ENCODE data around the gene DLG2. TPM values are rescaled to one million over a fixed set of nuclear protein-coding genes. Genes with fewer than 3 reads are reported as not detected.

Gene DLG2
- total RNA-seq, 1 experiment from 2014 or later: 12.1 TPM

DNA sequence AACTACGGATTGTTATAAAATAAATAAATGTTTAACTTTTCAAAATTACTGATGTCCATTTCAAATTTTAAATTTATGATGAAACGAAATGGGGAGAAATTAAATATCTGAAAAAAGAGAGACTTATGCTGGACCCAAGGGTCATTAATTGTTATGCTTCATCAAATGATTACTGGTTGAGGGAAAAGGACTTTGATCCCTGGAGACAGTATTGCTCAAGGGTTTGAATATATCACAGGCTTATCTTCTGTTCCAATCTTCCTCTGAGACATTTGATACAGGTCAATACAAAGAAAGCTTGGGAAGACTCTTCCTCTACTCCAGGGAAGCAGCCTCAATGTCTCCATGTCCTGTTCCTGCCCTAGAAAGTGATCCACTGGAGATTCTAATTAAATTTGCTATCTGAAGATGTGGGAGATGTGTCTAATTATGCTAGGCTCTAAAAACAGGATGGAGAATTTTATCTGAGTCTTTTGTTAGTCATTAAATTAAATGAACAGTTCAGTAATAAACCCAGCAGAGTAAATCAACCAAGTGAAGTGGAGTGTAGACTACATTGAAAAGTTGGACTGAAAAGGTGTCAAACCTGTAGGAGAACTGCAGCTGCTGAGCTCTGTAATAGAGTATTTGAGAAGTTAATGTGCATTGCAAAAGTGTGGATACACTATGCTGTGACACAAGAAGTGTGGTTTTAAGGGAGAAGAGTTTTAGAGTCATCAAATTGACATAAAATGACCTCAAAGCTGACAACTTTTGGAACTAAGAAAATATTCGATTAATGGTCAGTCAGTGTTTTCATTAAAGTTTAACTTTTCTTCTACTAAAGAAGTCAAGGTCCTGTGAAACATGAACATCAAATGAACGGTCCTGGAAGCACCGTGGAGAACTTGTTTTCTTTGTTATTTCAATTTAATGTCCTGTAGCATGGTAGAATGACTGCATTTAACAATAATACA, 1717.3 kb downstream of the DLG2 start:
- H3K9me3 ChIP-seq (replicated peaks): no peaks in the 10 kb centered on the region
- no peak for DNase-seq
- H3K27ac ChIP-seq: no peak overlapping the region
- no peaks in the 10 kb centered on the region for H3K36me3 ChIP-seq
- no peak overlapping the region for H3K4me3 ChIP-seq
- no peaks in the 10 kb centered on the region for H3K4me1 ChIP-seq
- H3K27me3 ChIP-seq: no peaks in the 10 kb centered on the region

DNA sequence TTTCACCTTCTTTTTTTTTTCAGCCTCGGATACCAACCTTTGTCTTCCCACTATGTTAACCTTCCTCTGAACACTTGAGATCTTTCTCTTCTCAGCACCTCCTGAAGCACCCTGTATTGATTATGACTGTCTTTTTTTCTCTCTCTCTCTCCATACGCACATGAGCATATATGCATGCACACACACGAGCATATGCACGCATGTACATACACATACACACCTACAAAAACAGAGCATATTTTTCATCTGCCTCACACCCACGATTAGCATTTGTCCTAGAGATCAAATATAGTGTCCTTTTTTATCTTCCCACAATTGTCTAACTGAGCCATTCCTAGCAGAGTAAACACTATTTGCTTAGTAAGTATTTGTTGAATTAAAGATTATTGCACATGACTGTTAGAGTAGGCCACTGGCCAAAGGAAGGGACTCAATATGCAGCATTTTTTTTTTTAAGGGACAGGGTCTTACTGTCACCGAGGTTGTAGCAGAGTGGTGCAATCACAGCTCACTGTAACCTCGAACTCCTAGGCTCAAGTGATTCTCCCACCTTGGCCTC, 1718.8 kb downstream of the DLG2 start:
- Histone ChIP-seq H3K27ac (no peak overlapping the region), H3K27me3 (no peaks in the 10 kb centered on the region), H3K36me3 (no peaks in the 10 kb centered on the region), H3K4me1 (no peaks in the 10 kb centered on the region), H3K9me3 (replicated peaks) (no peaks in the 10 kb centered on the region), H3K4me3 (no peak overlapping the region)
- DNase-seq: no peak

DNA sequence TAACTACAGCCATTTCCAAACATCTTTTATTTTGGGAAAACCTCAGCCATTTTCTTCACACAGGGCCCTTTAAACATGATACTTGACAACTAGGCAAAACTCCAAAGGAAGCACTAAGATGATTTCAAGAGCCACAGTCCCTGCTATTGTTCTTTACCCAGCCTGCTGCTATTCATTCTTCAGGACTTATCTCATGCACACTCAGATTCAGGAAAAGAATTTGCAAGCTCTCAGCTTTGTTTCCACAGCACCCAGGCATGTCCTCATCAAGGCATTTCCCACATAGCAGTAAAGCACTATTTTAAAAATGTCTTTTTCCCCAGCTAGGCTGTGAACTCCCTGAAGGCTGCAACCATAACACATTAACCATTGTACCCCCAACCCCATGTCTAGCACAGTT, 1731.6 kb downstream of the DLG2 start:
- H3K9me3 ChIP-seq (replicated peaks): no peaks in the 10 kb centered on the region
- H3K4me1 ChIP-seq: peaks cover 19% of the 10 kb centered on the region
- H3K27ac ChIP-seq: no peak overlapping the region
- H3K27me3 ChIP-seq: no peaks in the 10 kb centered on the region
- peak in 1 of 2 experiments; percentile 32 for DNase-seq
- H3K36me3 ChIP-seq: no peaks in the 10 kb centered on the region
- H3K4me3 ChIP-seq: no peak overlapping the region

DNA sequence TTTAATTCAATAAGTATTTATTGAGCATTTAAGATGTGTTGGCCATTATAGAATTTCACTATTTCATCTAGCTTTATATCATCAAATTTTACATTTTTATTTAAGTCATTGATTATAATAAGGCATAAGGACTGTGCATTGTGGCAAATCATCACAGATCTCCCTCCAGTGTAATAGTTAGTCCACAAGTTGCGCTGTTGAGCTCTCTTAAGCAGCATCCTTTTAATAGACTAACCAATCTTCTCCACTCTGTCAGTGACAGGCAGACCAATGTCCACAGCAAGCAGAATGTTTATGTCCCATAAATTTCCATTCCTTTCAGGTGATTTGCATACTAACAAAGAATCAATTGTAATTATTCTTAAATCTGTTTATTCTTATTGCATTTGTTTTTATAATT, 1745.7 kb downstream of the DLG2 start:
- Histone ChIP-seq H3K27me3 (no peaks in the 10 kb centered on the region), H3K9me3 (replicated peaks) (peaks cover 3% of the 10 kb centered on the region; the same call in 1 of the 2 replicates), H3K36me3 (no peaks in the 10 kb centered on the region), H3K4me1 (no peaks in the 10 kb centered on the region), H3K4me3 (no peak overlapping the region), H3K27ac (no peak overlapping the region)
- no peak for DNase-seq

GRCh38 chr11:83871054-83871453, 1756.1 kb downstream of the DLG2 start:
- Histone ChIP-seq H3K4me1 (no peaks in the 10 kb centered on the region), H3K4me3 (no peak overlapping the region), H3K27me3 (no peaks in the 10 kb centered on the region), H3K36me3 (0 out of 2 replicates have a peak, but pooled peaks cover 2% of the 10 kb centered on the region), H3K27ac (no peak overlapping the region), H3K9me3 (replicated peaks) (no peaks in the 10 kb centered on the region)
- no peak for DNase-seq

DNA sequence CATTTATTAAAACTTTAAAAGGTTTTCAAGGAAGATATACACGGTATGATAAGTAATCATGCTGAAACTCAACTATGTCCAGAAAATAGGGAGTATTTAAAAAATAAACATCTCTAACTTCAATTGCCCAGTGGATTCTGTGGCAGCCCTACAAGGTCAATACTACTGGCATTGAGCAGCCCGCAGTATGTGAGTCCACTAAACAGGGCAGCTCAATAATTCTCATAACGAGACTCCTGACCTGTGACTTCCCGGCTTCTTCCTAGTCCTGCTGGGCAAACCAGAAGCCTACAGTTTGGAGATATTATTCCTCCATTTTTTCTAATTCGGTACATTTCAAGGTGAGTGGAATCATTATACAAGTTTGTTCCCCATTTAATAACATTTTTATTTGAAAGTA, 1760.5 kb downstream of the DLG2 start:
- no peaks in the 10 kb centered on the region for H3K4me1 ChIP-seq
- no peaks in the 10 kb centered on the region for H3K9me3 ChIP-seq (replicated peaks)
- H3K4me3 ChIP-seq: no peak overlapping the region
- no peaks in the 10 kb centered on the region for H3K27me3 ChIP-seq
- H3K27ac ChIP-seq: no peak overlapping the region
- no peak for DNase-seq
- H3K36me3 ChIP-seq: 0 out of 2 replicates have a peak, but pooled peaks cover 2% of the 10 kb centered on the region

GRCh38 chr11:83865636-83866461, 1761.3 kb downstream of the DLG2 start:
- Histone ChIP-seq H3K4me1 (no peaks in the 10 kb centered on the region), H3K4me3 (no peak overlapping the region), H3K27ac (no peak overlapping the region), H3K9me3 (replicated peaks) (no peaks in the 10 kb centered on the region), H3K36me3 (0 out of 2 replicates have a peak, but pooled peaks cover 2% of the 10 kb centered on the region), H3K27me3 (no peaks in the 10 kb centered on the region)
- DNase-seq: no peak

GRCh38 chr11:83864412-83865057, 1762.6 kb downstream of the DLG2 start:
- 0 out of 2 replicates have a peak, but pooled peaks cover 2% of the 10 kb centered on the region for H3K36me3 ChIP-seq
- no peak for DNase-seq
- H3K9me3 ChIP-seq (replicated peaks): no peaks in the 10 kb centered on the region
- H3K4me1 ChIP-seq: no peaks in the 10 kb centered on the region
- H3K27ac ChIP-seq: no peak overlapping the region
- H3K27me3 ChIP-seq: no peaks in the 10 kb centered on the region
- H3K4me3 ChIP-seq: no peak overlapping the region

DNA sequence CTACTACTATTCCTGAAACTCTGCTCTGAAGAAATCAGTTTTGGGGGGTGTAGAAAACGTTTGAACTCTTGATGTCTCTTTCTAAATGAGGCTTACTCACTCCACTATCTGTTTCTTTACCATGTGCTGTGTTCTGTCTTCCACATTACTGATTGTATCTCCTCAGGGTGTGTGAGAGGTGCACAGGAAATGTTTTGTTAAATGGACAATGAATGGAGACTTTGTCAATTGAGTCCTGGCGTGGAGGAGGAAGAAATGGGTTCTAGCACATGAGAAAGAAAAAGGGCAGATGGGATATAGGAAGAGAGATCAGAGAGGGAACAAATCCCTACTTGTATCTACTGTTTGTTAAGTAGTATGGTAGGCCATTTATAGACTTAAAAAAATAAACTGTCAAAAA, 1763.9 kb downstream of the DLG2 start:
- Histone ChIP-seq H3K27me3 (no peaks in the 10 kb centered on the region), H3K36me3 (0 out of 2 replicates have a peak, but pooled peaks cover 2% of the 10 kb centered on the region), H3K9me3 (replicated peaks) (no peaks in the 10 kb centered on the region), H3K27ac (no peak overlapping the region), H3K4me1 (no peaks in the 10 kb centered on the region), H3K4me3 (no peak overlapping the region)
- DNase-seq: no peak

- no peaks in the 10 kb centered on the region for H3K9me3 ChIP-seq (replicated peaks)
- no peaks in the 10 kb centered on the region for H3K4me1 ChIP-seq
- 0 out of 2 replicates have a peak, but pooled peaks cover under 1% of the 10 kb centered on the region for H3K36me3 ChIP-seq
- H3K4me3 ChIP-seq: no peak overlapping the region
- no peaks in the 10 kb centered on the region for H3K27me3 ChIP-seq
- H3K27ac ChIP-seq: no peak overlapping the region
- no peak for DNase-seq
Measured at GRCh38 chr11:83862691-83863090, 1764.5 kb downstream of the DLG2 start.

DNA sequence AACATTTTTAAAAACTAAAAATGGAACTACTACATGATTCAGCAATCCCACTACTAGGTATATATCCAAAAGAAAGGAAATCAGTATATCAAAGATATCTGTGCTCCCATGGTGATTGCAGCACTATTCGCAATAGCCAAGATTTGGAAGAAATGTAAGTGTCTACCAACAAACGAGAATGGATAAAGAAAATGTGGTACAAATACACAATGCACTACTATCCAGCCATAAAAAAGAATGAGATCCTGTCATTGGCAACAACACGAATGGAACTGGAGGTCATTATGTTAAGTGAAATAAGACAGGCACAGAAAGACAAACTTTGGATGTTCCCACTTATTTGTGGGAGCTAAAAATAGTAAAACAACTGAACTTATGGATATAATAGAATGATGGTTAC, 1765.1 kb downstream of the DLG2 start:
- Histone ChIP-seq H3K9me3 (replicated peaks) (no peaks in the 10 kb centered on the region), H3K27me3 (no peaks in the 10 kb centered on the region), H3K27ac (no peak overlapping the region), H3K36me3 (no peaks in the 10 kb centered on the region), H3K4me1 (no peaks in the 10 kb centered on the region), H3K4me3 (no peak overlapping the region)
- no peak for DNase-seq

- no peaks in the 10 kb centered on the region for H3K4me1 ChIP-seq
- no peaks in the 10 kb centered on the region for H3K36me3 ChIP-seq
- H3K4me3 ChIP-seq: no peak overlapping the region
- no peaks in the 10 kb centered on the region for H3K9me3 ChIP-seq (replicated peaks)
- no peak overlapping the region for H3K27ac ChIP-seq
- no peak for DNase-seq
- H3K27me3 ChIP-seq: no peaks in the 10 kb centered on the region
Measured at GRCh38 chr11:83858694-83859093, 1768.5 kb downstream of the DLG2 start.

- Histone ChIP-seq H3K36me3 (no peaks in the 10 kb centered on the region), H3K27ac (no peak overlapping the region), H3K4me1 (no peaks in the 10 kb centered on the region), H3K4me3 (no peak overlapping the region), H3K9me3 (replicated peaks) (no peaks in the 10 kb centered on the region), H3K27me3 (no peaks in the 10 kb centered on the region)
- DNase-seq: no peak
Measured at GRCh38 chr11:83855237-83855636, 1771.9 kb downstream of the DLG2 start.

DNA sequence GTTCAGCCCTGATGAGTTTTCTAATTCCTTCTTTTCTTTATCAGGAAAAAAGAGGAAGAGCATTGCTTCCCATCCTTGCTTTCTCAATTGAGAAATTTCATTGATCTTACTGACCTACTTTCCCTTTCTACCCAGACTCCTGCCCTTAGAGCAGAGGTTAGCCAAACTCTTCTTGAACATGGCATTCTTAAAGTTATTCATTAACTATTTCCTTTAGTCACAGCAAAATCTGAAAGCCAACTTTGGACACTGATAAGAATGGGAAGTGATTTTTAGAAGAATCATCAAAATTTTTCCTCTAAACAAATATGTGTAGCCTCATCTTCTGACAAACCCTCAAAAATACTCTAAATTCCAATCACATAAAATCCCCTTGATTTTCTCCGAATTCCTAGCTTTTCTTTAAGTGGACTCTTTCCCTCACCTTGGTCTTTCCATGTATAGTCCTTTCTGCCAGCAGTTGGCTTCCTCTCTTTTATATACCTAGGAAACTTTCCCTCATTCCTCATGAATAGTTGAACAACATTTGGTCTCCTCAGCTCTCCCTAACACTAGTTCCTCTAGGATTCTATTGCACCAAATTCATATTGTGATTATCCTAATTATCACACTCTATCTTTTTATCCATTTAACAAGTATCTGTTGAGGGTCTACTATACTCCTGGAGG, 1774.2 kb downstream of the DLG2 start:
- Histone ChIP-seq H3K27ac (no peak overlapping the region), H3K9me3 (replicated peaks) (no peaks in the 10 kb centered on the region), H3K4me3 (no peak overlapping the region), H3K4me1 (no peaks in the 10 kb centered on the region), H3K36me3 (no peaks in the 10 kb centered on the region), H3K27me3 (no peaks in the 10 kb centered on the region)
- DNase-seq: no peak

Data from SJCRH30 (cell line).